ENCODE data around the gene PANK3.
"Not testable (repeated sequence)": the region's sequence is repeated elsewhere in the genome, so short reads cannot be mapped to it uniquely, and the experiment has no call there.

Gene PANK3

DNA sequence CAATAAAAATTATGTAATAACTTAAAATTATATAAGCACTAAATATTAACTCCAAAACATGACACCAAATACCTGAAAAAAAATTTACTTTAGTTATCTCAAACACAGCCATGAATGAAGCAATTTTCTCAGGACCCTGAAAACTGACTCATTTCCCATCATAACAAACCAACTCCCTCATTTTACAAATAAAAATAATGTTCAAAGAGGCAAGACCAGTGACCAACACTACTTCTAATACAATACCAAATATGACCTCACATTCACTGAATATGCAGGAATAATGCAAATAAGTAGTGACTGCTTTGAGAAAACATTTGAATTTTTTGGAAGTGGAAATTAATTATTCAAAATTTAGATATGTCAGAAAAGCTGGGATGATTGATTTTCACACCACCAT lies 28.5 kb downstream of the PANK3 start:
- no peak for DNase-seq (ENCODE audit: low read depth)

GRCh38 chr5:168549554-168549953 lies 29.6 kb downstream of the PANK3 start:
- DNase-seq (ENCODE audit: low read depth) = no peak

GRCh38 chr5:168537176-168537575 lies 42.0 kb downstream of the PANK3 start:
- DNase-seq (ENCODE audit: low read depth) = no peak

DNA sequence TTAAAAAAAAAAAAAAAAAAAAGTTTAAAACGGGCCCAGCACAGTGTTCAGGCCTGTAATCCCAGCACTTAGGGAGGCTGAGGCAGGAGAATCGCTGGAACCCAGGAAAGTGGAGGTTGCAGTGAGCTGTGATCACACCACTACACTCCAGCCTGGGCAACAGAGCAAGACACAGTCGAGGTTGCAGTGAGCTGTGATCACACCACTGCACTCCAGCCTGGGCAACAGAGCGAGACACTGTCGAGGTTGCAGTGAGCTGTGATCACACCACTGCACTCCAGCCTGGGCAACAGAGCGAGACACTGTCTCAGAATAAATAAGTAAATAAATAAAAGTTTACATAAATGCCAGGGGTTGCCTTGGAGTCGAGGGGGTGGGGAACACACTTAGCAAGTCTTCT lies 44.8 kb downstream of the PANK3 start:
- not testable (repeated sequence) for DNase-seq (ENCODE audit: low read depth)

DNA sequence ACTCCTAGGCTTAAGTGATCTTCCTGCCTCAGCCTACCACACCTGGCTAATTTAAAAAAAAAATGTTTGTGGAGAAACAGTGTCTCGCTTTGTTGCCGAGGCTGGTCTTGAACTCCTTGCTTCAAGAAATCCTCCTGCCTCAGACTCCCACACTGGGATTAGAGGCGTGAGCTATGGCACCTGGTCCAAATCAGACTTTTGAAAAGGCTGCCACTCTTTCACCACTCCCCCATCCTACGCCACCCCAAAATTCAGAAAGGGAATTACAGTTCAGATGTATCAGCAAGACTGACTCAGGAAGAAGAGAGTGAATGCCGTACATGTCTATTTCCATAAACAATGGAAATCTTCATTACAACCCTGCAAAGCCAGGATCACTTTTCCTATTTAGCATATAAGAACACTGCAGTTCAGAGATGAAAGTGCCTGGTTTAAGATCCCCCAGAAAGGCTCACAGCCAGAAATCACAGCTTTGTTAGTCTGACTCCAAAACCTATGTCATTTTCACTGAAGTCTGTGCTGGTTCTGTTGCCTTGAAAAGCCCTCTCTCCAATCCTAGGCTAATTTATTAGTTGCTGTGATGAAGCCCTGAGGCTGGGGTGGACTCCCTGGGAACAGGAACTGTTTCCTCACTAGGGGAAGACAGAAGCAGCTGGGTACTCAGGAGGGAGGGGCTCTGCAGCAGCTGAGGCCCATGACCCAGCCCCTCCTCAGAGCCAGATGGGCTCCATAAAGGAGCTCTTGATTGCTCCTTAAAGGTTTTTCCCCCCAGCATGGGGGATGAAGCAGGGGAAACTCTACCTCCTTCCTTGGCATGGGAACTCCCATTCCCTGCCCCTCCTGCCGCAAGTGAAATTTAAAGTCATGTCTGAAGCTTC lies 46.9 kb downstream of the PANK3 start:
- DNase-seq (ENCODE audit: low read depth) = no peak

GRCh38 chr5:168531191-168531590 lies 48.0 kb downstream of the PANK3 start:
- no peak for DNase-seq (ENCODE audit: low read depth)

DNA sequence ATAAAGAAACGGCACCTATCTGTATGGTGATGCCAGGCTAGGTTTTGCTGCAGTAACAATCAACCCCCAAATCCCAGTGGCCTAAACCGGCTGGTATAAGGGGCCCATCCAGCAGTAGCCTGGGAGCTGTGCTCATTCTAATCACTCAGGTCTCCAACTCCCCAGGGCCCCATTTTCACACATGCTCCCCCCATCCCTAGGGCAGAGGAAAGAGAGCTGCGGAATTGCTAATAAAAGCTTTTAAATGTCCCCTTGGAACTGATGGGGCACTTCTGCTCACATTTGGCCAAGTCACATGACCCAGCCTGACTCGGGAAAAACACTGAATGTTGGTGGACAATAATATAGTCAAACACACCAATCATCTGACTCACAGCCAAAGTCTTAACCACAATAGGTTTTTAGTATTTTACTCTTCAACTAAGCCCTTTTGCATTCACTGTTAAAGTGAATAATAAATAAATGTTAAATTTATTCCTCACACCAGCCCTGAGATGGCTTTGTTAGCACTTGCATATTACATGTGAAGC lies 48.5 kb downstream of the PANK3 start:
- no peak for DNase-seq (ENCODE audit: low read depth)

- DNase-seq (ENCODE audit: low read depth) = no peak
These were observed 49.6 kb downstream of the PANK3 start for GRCh38 chr5:168529374-168530234.

- DNase-seq (ENCODE audit: low read depth) = no peak
These were observed 50.4 kb downstream of the PANK3 start, which contains the start of gene FBLL1 for GRCh38 chr5:168528521-168529373. Gene FBLL1 (plus strand): TSS chr5:168529305. CDS start chr5:168529505, 200 bp downstream.

GRCh38 chr5:168527756-168528295 lies 51.3 kb downstream of the PANK3 start:
- DNase-seq (ENCODE audit: low read depth) = no peak

- DNase-seq (ENCODE audit: low read depth) = no peak
These were observed 53.3 kb downstream of the PANK3 start for GRCh38 chr5:168525856-168526255.

GRCh38 chr5:168513861-168514428 lies 65.2 kb downstream of the PANK3 start:
- DNase-seq (ENCODE audit: low read depth) = no peak

DNA sequence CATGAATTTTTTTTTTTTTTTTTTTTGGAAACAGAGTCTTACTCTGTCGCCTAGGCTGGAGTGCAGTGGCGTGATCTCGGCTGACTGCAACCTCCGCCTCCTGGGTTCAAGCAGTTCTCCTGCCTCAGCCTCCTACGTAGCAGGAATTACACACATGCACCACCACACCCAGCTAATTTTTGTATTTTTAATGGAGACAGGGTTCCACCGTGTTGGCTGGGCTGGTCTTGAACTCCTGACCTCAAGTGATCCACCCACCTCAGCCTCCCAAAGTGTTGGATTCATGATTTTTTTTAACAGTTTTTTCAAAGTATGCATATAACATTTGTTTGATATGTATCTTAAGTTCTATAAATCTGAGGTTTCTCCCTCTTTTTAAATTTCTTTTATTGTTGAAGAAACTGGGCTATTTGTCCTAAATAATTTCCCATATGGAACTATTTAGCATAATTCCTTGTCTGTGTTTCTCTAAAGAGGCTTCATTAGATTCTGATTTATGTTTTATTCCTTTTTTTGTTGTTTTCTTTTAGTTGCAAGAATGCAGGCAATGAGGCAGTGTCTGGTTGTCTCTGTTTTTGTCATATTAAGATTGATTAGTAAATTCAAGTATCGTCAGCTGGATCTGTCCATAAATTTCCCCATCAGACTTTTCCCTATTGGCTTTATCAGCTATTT lies 76.5 kb downstream of the PANK3 start:
- no peak for DNase-seq (ENCODE audit: low read depth)

Measured in activated T-helper 9 cell treated with anti-CD3 and anti-CD28 coated beads, Interleukin-2, amount 50 U/mL, for 16 hours (primary cell).